Measurements from ENCODE around the gene HOXB3.

- TF ChIP-seq CTCF (IDR thresholded peaks at IDR 0.05): no peak
- TF ChIP-seq EP300 (IDR thresholded peaks at IDR 0.05): no peak
- no peak for TF ChIP-seq POLR2AphosphoS5 (IDR thresholded peaks at IDR 0.05)
- no peak for TF ChIP-seq POLR2A (IDR thresholded peaks at IDR 0.05)
Observed at GRCh38 chr17:48609759-48610281, 19.8 kb upstream of the HOXB3 start.

Data from sigmoid colon (tissue), 4 donors.